NT2/D1 (cell line): ENCODE results near the gene BCL3.
"Not testable (repeated sequence)": the region's sequence is repeated elsewhere in the genome, so short reads cannot be mapped to it uniquely, and the experiment has no call there.

ENCODE experiments used
- DNase-seq: peaks from one replicate; pipeline ENCODE4 v3.0.0-alpha.2; 2011; ENCODE audit warnings: low read depth, low spot score
- H3K27me3 ChIP-seq: 2 replicates; pipeline ENCODE4 v1.6.0; 2011; ENCODE audit warnings: mild to moderate bottlenecking; ENCODE audit not compliant: insufficient read length, insufficient read depth
- H3K36me3 ChIP-seq: 2 replicates; pipeline ENCODE4 v1.6.1; 2011; ENCODE audit warnings: mild to moderate bottlenecking, low read length, mixed read lengths; ENCODE audit not compliant: insufficient read depth, insufficient read length
- H3K4me1 ChIP-seq: 2 replicates; pipeline ENCODE4 v1.5.1; 2011; ENCODE audit not compliant: insufficient read depth, insufficient read length
- H3K4me3 ChIP-seq: 2 replicates; pipeline ENCODE4 v1.5.1; 2011; ENCODE audit warnings: low read depth; ENCODE audit not compliant: insufficient read length
- H3K9ac ChIP-seq: 2 replicates; pipeline ENCODE4 v1.6.0; 2011; ENCODE audit warnings: low read depth; ENCODE audit not compliant: insufficient read length
- H3K9me3 ChIP-seq: 2 replicates; pipeline ENCODE4 v1.5.1; 2011; ENCODE audit warnings: mild to moderate bottlenecking, low read length; ENCODE audit not compliant: insufficient read depth
- SUZ12 ChIP-seq: IDR thresholded peaks from 2 replicates; pipeline ENCODE4 v1.6.1; 2011; ENCODE audit not compliant: insufficient read length, insufficient read depth; ENCODE audit errors: extremely low read depth
- YY1 ChIP-seq: IDR thresholded peaks from 2 replicates; pipeline ENCODE4 v1.6.1; 2011; ENCODE audit not compliant: insufficient read length, insufficient read depth
- ZNF274 ChIP-seq: IDR thresholded peaks from 2 replicates; pipeline ENCODE4 v1.6.1; 2011; ENCODE audit warnings: mild to moderate bottlenecking, low read depth, low read length

The BCL3 gene

GRCh38 chr19:44706506-44707236, 41.8 kb upstream of the BCL3 start:
- no peak for TF ChIP-seq SUZ12
- no peak for TF ChIP-seq YY1
- TF ChIP-seq ZNF274: no peak

GRCh38 chr19:44707794-44708193, 40.7 kb upstream of the BCL3 start:
- no peaks in the 10 kb centered on the region for H3K36me3 ChIP-seq
- H3K27me3 ChIP-seq: no peaks in the 10 kb centered on the region
- no peak overlapping the region for H3K9ac ChIP-seq
- no peak for DNase-seq
- no peak for TF ChIP-seq ZNF274
- no peak for TF ChIP-seq SUZ12
- TF ChIP-seq YY1: no peak
- no peak overlapping the region for H3K4me3 ChIP-seq
- no peaks in the 10 kb centered on the region for H3K9me3 ChIP-seq
- no peaks in the 10 kb centered on the region for H3K4me1 ChIP-seq

More at GRCh38 chr19:44706506-44707236, 41.8 kb upstream of the BCL3 start:
- H3K36me3 ChIP-seq: no peaks in the 10 kb centered on the region
- no peaks in the 10 kb centered on the region for H3K4me1 ChIP-seq
- DNase-seq: no peak
- H3K9ac ChIP-seq: no peak overlapping the region
- no peaks in the 10 kb centered on the region for H3K9me3 ChIP-seq
- no peaks in the 10 kb centered on the region for H3K27me3 ChIP-seq
- H3K4me3 ChIP-seq: no peak overlapping the region

DNA sequence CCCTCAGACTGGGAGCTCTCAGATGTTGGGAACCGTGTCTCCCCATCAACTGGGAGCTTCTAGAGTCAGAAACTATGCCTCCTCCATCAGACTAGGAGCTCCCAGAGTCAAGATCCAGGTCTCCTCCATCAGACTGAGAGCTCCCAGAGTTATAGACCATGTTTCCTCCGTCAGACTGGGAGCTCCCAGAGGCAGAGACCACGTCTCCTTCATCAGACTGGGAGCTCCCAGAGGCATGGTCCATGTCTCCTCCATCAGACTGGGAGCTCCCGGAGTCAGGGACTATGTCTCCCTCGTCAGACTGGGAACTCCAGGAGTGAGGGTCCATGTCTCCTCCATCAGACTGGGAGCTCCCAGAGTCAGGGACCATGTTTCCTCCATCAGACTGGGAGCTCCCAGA, 39.6 kb upstream of the BCL3 start:
- Histone ChIP-seq H3K9me3 (no peaks in the 10 kb centered on the region), H3K9ac (no peak overlapping the region), H3K36me3 (no peaks in the 10 kb centered on the region), H3K4me1 (no peaks in the 10 kb centered on the region), H3K27me3 (no peaks in the 10 kb centered on the region), H3K4me3 (no peak overlapping the region)
- TF ChIP-seq ZNF274: no peak
- no peak for TF ChIP-seq SUZ12
- TF ChIP-seq YY1: no peak
- no peak for DNase-seq

DNA sequence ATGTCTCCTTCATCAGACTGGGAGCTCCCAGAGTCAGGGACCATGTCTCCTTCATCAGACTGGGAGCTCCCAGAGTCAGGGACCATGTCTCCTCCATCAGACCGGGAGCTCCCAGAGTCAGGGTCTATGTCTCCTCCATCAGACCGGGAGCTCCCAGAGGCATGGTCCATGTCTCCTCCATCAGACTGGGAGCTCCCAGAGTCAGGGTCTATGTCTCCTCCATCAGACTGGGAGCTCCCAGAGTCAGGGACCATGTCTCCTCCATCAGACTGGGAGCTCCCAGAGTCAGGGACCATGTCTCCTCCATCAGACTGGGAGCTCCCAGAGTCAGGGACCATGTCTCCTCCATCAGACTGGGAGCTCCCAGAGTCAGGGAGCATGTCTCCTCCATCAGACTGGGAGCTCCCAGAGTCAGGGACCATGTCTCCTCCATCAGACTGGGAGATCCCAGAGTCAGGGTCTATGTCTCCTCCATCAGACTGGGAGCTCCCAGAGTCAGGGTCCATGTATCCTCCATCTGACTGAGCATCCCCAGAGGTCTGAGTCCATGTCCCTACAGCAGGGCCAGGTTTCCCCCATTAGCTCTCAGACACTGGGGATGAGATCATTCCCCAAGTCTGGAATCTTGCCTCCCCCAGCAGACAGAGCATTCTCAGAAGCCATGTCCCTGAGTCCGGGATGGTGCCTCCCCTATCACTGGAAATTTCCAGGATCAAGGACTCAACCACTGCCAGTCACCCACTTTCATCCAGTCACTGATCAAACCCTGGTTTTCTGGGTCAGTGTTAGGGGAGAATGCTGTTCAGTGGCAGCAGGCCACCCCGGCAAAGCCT, 38.9 kb upstream of the BCL3 start:
- not testable (repeated sequence) for H3K27me3 ChIP-seq, H3K36me3 ChIP-seq, H3K4me3 ChIP-seq, H3K9me3 ChIP-seq, H3K9ac ChIP-seq, H3K4me1 ChIP-seq, DNase-seq

GRCh38 chr19:44710483-44710882, 38.0 kb upstream of the BCL3 start:
- Histone ChIP-seq H3K4me1 (no peaks in the 10 kb centered on the region), H3K9ac (no peak overlapping the region), H3K27me3 (no peaks in the 10 kb centered on the region), H3K36me3 (no peaks in the 10 kb centered on the region), H3K9me3 (peaks cover 12% of the 10 kb centered on the region; the same call in 1 of the 2 replicates), H3K4me3 (no peak overlapping the region)
- no peak for DNase-seq
- TF ChIP-seq SUZ12: no peak
- no peak for TF ChIP-seq ZNF274
- TF ChIP-seq YY1: no peak

DNA sequence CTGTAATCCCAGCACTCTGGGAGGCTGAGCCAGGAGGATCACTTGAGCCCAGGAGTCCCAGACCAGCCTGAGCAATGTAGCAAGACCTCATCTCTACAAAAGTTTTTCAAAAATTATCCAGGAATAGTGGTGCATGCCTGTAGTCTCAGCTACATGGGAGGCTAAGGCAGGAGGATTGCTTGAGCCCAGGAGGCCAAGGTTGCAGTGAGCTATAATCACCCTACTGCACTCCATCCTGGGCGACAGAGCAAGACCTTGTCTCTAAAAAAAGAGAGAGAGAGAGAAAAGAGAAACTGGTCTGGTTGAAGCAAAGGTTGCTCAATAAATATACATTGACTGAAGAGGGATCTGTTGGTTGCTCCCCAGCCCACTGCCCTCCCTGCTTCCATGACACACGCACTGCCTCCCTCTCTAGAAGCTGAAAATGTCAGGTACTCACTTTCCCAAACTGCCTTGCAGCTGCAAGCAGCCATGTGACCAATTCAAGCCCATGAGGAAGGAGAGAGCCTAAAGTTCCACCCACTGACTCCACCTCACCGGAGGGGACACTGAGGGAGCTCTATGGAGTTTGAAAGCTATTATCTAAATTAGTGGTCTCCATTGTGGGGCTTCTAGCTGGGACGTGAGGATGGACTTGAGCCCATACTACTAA, 35.5 kb upstream of the BCL3 start:
- H3K27me3 ChIP-seq: no peaks in the 10 kb centered on the region
- no peak overlapping the region for H3K9ac ChIP-seq
- no peak for DNase-seq
- no peak overlapping the region for H3K4me3 ChIP-seq
- H3K36me3 ChIP-seq: no peaks in the 10 kb centered on the region
- peaks cover 16% of the 10 kb centered on the region; the same call in 1 of the 2 replicates for H3K9me3 ChIP-seq
- no peaks in the 10 kb centered on the region for H3K4me1 ChIP-seq
- no peak for TF ChIP-seq YY1
- TF ChIP-seq ZNF274: no peak
- no peak for TF ChIP-seq SUZ12

- no peaks in the 10 kb centered on the region for H3K36me3 ChIP-seq
- H3K9ac ChIP-seq: no peak overlapping the region
- TF ChIP-seq YY1 (no peak), SUZ12 (no peak), ZNF274 (no peak)
- DNase-seq: no peak
- H3K27me3 ChIP-seq: no peaks in the 10 kb centered on the region
- no peak overlapping the region for H3K4me3 ChIP-seq
- H3K9me3 ChIP-seq: peaks cover 16% of the 10 kb centered on the region; the same call in 1 of the 2 replicates
- H3K4me1 ChIP-seq: peaks cover 4% of the 10 kb centered on the region
These were observed 33.8 kb upstream of the BCL3 start for GRCh38 chr19:44714597-44715169.
